PC-3 (cell line): ENCODE measurements around the gene BMPR1A.

Experiments used
- EZH2phosphoT487 ChIP-seq: fragments of 300-600 bp; sonication (generic); IDR thresholded peaks from 2 replicates; pipeline ENCODE4 v1.6.1; 2018; ENCODE audit warnings: mild to moderate bottlenecking, antibody characterized with exemption, low read length, borderline replicate concordance
- TF ChIP-seq, protein P1 (sequence below): fragments of 300-600 bp; sonication (generic); conservative IDR thresholded peaks from 2 replicates; pipeline ENCODE4 v1.5.1; 2017; ENCODE audit warnings: antibody characterized with exemption, low read depth, mild to moderate bottlenecking, low read length

DNA sequence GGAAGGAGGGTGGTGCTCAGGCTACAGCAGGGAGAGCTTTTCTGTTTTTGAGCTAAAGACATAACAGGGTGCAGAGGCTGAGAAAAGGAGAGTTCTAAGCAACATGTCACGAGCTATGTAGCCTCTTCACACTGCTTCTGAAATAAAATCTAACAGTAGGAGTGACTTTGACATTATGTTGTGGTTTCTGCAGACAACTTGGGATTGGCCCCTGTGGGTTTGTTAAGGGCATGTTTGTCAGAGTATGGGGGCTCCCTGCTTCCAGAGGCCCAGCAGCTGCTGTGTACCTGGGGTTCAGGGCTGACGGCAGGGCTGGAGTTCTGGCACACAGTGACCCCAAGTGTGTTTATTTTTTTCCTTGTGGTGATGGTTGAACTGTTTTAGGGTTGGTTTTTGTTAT lies 176.3 kb downstream of the BMPR1A start:
- no peak for TF ChIP-seq EZH2phosphoT487
- TF ChIP-seq, protein P1, sequence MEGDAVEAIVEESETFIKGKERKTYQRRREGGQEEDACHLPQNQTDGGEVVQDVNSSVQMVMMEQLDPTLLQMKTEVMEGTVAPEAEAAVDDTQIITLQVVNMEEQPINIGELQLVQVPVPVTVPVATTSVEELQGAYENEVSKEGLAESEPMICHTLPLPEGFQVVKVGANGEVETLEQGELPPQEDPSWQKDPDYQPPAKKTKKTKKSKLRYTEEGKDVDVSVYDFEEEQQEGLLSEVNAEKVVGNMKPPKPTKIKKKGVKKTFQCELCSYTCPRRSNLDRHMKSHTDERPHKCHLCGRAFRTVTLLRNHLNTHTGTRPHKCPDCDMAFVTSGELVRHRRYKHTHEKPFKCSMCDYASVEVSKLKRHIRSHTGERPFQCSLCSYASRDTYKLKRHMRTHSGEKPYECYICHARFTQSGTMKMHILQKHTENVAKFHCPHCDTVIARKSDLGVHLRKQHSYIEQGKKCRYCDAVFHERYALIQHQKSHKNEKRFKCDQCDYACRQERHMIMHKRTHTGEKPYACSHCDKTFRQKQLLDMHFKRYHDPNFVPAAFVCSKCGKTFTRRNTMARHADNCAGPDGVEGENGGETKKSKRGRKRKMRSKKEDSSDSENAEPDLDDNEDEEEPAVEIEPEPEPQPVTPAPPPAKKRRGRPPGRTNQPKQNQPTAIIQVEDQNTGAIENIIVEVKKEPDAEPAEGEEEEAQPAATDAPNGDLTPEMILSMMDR, result no peak
